ENCODE measurements around the gene ATP9B. TPM values are rescaled to one million over a fixed set of nuclear protein-coding genes. Genes with fewer than 3 reads are reported as not detected.

ATP9B gene
- polyA plus RNA-seq, 1 of the 3 experiments (the other 2 are of a cell fraction) = 11.2 TPM

DNA sequence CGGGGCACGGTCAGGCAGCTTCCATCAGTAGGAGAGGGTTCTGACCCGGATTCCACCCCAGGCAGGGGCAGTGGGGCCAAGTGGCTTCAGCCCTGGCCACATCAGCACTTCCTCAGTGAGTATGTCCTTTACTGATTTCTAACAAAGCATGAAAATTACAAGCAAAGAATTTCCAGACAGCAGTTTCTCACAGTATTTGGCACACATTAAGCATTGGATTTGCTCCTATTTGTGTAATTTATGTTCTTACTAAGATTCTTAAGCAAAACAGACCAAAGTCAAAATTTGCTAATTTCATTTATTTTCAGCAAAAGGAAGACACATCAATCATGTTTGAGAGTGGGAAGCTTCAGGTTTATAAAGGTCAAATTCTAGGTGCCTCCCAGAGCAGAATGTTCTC is 253.2 kb downstream of the ATP9B start:
- TF ChIP-seq TEAD4 (IDR thresholded peaks at IDR 0.05; ENCODE audit: borderline replicate concordance, insufficient read depth) (no peak), TAF1 (IDR thresholded peaks at IDR 0.05; ENCODE audit: borderline replicate concordance, low read depth, low read length) (no peak), ELF1 (IDR thresholded peaks at IDR 0.05) (no peak), POLR2AphosphoS5 (IDR thresholded peaks at IDR 0.05; ENCODE audit: low read depth, low read length) (no peak)
- TF ChIP-seq, protein P1, sequence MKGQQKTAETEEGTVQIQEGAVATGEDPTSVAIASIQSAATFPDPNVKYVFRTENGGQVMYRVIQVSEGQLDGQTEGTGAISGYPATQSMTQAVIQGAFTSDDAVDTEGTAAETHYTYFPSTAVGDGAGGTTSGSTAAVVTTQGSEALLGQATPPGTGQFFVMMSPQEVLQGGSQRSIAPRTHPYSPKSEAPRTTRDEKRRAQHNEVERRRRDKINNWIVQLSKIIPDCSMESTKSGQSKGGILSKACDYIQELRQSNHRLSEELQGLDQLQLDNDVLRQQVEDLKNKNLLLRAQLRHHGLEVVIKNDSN (IDR thresholded peaks at IDR 0.05; ENCODE audit: borderline replicate concordance, low read depth) = no peak
- TF ChIP-seq, protein P2, sequence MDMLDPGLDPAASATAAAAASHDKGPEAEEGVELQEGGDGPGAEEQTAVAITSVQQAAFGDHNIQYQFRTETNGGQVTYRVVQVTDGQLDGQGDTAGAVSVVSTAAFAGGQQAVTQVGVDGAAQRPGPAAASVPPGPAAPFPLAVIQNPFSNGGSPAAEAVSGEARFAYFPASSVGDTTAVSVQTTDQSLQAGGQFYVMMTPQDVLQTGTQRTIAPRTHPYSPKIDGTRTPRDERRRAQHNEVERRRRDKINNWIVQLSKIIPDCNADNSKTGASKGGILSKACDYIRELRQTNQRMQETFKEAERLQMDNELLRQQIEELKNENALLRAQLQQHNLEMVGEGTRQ (IDR thresholded peaks at IDR 0.05; ENCODE audit: borderline replicate concordance, low read depth, low read length) = no peak
- H3K9ac ChIP-seq = no peak overlapping the region
- 50% methylated on average over 1 of the region's 3 CpGs for WGBS (ENCODE audit: low lambda C conversion rate)
- no peaks in the 10 kb centered on the region for H3K36me3 ChIP-seq (replicated peaks in 1 of 2; ENCODE audit: control insufficient read depth in 1 of 2, insufficient read depth in 2 of 2, low read length in 1 of 2)
- no peaks in the 10 kb centered on the region for H3K9me3 ChIP-seq
- no peaks in the 10 kb centered on the region for H3K79me2 ChIP-seq (ENCODE audit: insufficient read depth)
- no peak overlapping the region for H2AFZ ChIP-seq (ENCODE audit: low read depth)
- H3K27ac ChIP-seq (ENCODE audit: low read depth in 2 of 2, low read length in 1 of 2) = no peak overlapping the region
- no peaks in the 10 kb centered on the region for H4K20me1 ChIP-seq (ENCODE audit: insufficient read depth)
- POLR2A ChIA-PET = no interaction called here
- no peak overlapping the region for H3K4me2 ChIP-seq
- CTCF ChIA-PET = interaction anchor here (0.6 kb wide), 1 partner anchor 251 kb away, joined by 3 read pairs; no protein-coding TSS in a partner anchor
- H3K4me3 ChIP-seq (ENCODE audit: low read depth in 2 of 2, low read length in 1 of 2) = no peak overlapping the region
- no peaks in the 10 kb centered on the region for H3K9me2 ChIP-seq
- H3F3A ChIP-seq (replicated peaks; ENCODE audit: insufficient read depth) = peaks cover 7% of the 10 kb centered on the region
- no peak for DNase-seq
- no peaks in the 10 kb centered on the region for H3K27me3 ChIP-seq (ENCODE audit: insufficient read depth)
- H3K4me1 ChIP-seq (ENCODE audit: control insufficient read depth in 1 of 2, insufficient read depth in 2 of 2, low read depth in 1 of 2, low read length in 1 of 2) = no peaks in the 10 kb centered on the region; a peak in 1 of 4 replicates

DNA sequence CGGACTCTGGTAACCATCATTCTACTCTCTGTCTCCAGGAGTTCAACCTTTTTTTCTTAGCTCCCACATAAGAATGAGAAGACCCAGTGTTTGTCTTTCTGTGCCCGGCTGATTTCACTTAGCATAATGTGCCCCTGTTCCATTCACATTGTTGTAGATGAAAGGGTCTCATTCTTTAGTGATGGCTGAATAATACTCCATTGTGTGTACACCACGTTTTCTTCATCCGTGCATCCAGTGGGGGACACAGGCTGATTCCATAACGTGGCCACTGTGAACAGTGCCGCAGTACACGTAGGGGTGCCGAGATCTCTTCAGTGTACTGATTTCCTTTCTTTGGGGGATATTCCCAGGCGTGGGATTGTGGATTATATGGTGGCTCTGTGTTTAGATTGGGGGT is 254.3 kb downstream of the ATP9B start:
- no peak overlapping the region for H3K4me3 ChIP-seq (ENCODE audit: low read depth in 2 of 2, low read length in 1 of 2)
- H3K27ac ChIP-seq (ENCODE audit: low read depth in 2 of 2, low read length in 1 of 2) = no peak overlapping the region
- H3K4me2 ChIP-seq = no peak overlapping the region
- H3F3A ChIP-seq (replicated peaks; ENCODE audit: insufficient read depth) = peaks cover 8% of the 10 kb centered on the region
- H3K9me2 ChIP-seq = no peaks in the 10 kb centered on the region
- no peak overlapping the region for H2AFZ ChIP-seq (ENCODE audit: low read depth)
- no peak for TF ChIP-seq GABPA (IDR thresholded peaks at IDR 0.05; ENCODE audit: low read depth)
- no peak for TF ChIP-seq EZH2phosphoT487 (IDR thresholded peaks at IDR 0.05; ENCODE audit: borderline replicate concordance, low read depth)
- TF ChIP-seq, protein P2 (IDR thresholded peaks at IDR 0.05; ENCODE audit: borderline replicate concordance, low read depth, low read length) = no peak
- TF ChIP-seq, protein P3, sequence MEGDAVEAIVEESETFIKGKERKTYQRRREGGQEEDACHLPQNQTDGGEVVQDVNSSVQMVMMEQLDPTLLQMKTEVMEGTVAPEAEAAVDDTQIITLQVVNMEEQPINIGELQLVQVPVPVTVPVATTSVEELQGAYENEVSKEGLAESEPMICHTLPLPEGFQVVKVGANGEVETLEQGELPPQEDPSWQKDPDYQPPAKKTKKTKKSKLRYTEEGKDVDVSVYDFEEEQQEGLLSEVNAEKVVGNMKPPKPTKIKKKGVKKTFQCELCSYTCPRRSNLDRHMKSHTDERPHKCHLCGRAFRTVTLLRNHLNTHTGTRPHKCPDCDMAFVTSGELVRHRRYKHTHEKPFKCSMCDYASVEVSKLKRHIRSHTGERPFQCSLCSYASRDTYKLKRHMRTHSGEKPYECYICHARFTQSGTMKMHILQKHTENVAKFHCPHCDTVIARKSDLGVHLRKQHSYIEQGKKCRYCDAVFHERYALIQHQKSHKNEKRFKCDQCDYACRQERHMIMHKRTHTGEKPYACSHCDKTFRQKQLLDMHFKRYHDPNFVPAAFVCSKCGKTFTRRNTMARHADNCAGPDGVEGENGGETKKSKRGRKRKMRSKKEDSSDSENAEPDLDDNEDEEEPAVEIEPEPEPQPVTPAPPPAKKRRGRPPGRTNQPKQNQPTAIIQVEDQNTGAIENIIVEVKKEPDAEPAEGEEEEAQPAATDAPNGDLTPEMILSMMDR (IDR thresholded peaks at IDR 0.05) = no peak
- TF ChIP-seq CHD2 (IDR thresholded peaks at IDR 0.05; ENCODE audit: low read length, partially characterized antibody) = no peak
- no peak for TF ChIP-seq RFX5 (IDR thresholded peaks at IDR 0.05; ENCODE audit: low read length)
- no peak for TF ChIP-seq TCF12 (IDR thresholded peaks at IDR 0.05)
- TF ChIP-seq, protein P4, sequence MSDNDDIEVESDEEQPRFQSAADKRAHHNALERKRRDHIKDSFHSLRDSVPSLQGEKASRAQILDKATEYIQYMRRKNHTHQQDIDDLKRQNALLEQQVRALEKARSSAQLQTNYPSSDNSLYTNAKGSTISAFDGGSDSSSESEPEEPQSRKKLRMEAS (IDR thresholded peaks at IDR 0.05; ENCODE audit: low read depth) = no peak
- TF ChIP-seq, protein P5, sequence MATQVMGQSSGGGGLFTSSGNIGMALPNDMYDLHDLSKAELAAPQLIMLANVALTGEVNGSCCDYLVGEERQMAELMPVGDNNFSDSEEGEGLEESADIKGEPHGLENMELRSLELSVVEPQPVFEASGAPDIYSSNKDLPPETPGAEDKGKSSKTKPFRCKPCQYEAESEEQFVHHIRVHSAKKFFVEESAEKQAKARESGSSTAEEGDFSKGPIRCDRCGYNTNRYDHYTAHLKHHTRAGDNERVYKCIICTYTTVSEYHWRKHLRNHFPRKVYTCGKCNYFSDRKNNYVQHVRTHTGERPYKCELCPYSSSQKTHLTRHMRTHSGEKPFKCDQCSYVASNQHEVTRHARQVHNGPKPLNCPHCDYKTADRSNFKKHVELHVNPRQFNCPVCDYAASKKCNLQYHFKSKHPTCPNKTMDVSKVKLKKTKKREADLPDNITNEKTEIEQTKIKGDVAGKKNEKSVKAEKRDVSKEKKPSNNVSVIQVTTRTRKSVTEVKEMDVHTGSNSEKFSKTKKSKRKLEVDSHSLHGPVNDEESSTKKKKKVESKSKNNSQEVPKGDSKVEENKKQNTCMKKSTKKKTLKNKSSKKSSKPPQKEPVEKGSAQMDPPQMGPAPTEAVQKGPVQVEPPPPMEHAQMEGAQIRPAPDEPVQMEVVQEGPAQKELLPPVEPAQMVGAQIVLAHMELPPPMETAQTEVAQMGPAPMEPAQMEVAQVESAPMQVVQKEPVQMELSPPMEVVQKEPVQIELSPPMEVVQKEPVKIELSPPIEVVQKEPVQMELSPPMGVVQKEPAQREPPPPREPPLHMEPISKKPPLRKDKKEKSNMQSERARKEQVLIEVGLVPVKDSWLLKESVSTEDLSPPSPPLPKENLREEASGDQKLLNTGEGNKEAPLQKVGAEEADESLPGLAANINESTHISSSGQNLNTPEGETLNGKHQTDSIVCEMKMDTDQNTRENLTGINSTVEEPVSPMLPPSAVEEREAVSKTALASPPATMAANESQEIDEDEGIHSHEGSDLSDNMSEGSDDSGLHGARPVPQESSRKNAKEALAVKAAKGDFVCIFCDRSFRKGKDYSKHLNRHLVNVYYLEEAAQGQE (IDR thresholded peaks at IDR 0.05; ENCODE audit: low read depth, low read length) = no peak
- no peak for TF ChIP-seq RAD21 (IDR thresholded peaks at IDR 0.05; ENCODE audit: low read length)
- TF ChIP-seq RXRA (IDR thresholded peaks at IDR 0.05; ENCODE audit: borderline replicate concordance, low read depth) = no peak
- TF ChIP-seq TEAD4 (IDR thresholded peaks at IDR 0.05; ENCODE audit: borderline replicate concordance, insufficient read depth) = no peak
- no peak for TF ChIP-seq FOXJ3 (CRISPR knock-in tag; IDR thresholded peaks at IDR 0.05)
- no peak for TF ChIP-seq MEF2A (IDR thresholded peaks at IDR 0.05; ENCODE audit: borderline replicate concordance, low read depth)
- DNase-seq = no peak
- H3K79me2 ChIP-seq (ENCODE audit: insufficient read depth) = no peaks in the 10 kb centered on the region
- H3K36me3 ChIP-seq (replicated peaks in 1 of 2; ENCODE audit: control insufficient read depth in 1 of 2, insufficient read depth in 2 of 2, low read length in 1 of 2) = no peaks in the 10 kb centered on the region
- POLR2A ChIA-PET = no interaction called here
- no peak overlapping the region for H3K9ac ChIP-seq
- H3K4me1 ChIP-seq (ENCODE audit: control insufficient read depth in 1 of 2, insufficient read depth in 2 of 2, low read depth in 1 of 2, low read length in 1 of 2) = no peaks in the 10 kb centered on the region; a peak in 1 of 4 replicates
- no peaks in the 10 kb centered on the region for H3K27me3 ChIP-seq (ENCODE audit: insufficient read depth)
- H3K9me3 ChIP-seq = no peaks in the 10 kb centered on the region
- 93% methylated on average over 9 of the region's 9 CpGs for WGBS (ENCODE audit: low lambda C conversion rate)
- H4K20me1 ChIP-seq (ENCODE audit: insufficient read depth) = no peaks in the 10 kb centered on the region
- CTCF ChIA-PET = no interaction called here
